OCI-LY3 (cell line): ENCODE data around the gene HYLS1.

Experiments
- H2AFZ ChIP-seq: fragments of 200-600, 300-600 bp; shearing (Covaris generic); 2 replicates; pipeline ENCODE4 v1.6.0; 2014; ENCODE audit warnings: antibody characterized with exemption, low read depth, low read length
- H3K27ac ChIP-seq: fragments of 200-600, 300-600 bp; sonication (generic); 2 replicates; pipeline ENCODE4 v1.5.1; 2014; ENCODE audit warnings: mild to moderate bottlenecking, low read length, moderate library complexity, mixed read lengths
- H3K27me3 ChIP-seq: fragments of 200-600, 300-600 bp; sonication (generic); 2 replicates; pipeline ENCODE4 v1.6.1; 2014; ENCODE audit warnings: low read depth, low read length, mixed read lengths
- H3K36me3 ChIP-seq: fragments of 200-600, 300-600 bp; sonication (generic); replicated peaks from 2 replicates; pipeline ENCODE3; 2014; ENCODE audit warnings: low read depth, low read length, mixed read lengths
- H3K4me1 ChIP-seq: fragments of 300-600, 200-600 bp; sonication (generic); 2 replicates; pipeline ENCODE4 v1.6.1; 2014; ENCODE audit warnings: low read length, mixed read lengths
- H3K4me2 ChIP-seq: fragments of 200-600, 300-600 bp; sonication (generic); 2 replicates; pipeline ENCODE4 v1.6.1; 2014; ENCODE audit warnings: low read length, mixed read lengths
- H3K4me3 ChIP-seq: fragments of 300-600, 200-600 bp; sonication (generic); 2 replicates; pipeline ENCODE4 v1.5.1; 2014; ENCODE audit warnings: antibody characterized with exemption, mild to moderate bottlenecking, low read length, moderate library complexity
- H3K79me2 ChIP-seq: fragments of 300-600, 200-600 bp; shearing (Covaris generic); 2 replicates; pipeline ENCODE4 v1.6.1; 2014; ENCODE audit warnings: mild to moderate bottlenecking, low read length, mixed read lengths
- H3K9ac ChIP-seq: fragments of 300-600, 200-600 bp; shearing (Covaris generic); 2 replicates; pipeline ENCODE4 v1.6.0; 2014; ENCODE audit warnings: mild to moderate bottlenecking, low read length, moderate library complexity
- H3K9me3 ChIP-seq: fragments of 200-600, 300-600 bp; shearing (Covaris generic); 2 replicates; pipeline ENCODE4 v1.6.1; 2014; ENCODE audit warnings: low read length, mixed read lengths; ENCODE audit not compliant: insufficient read depth
- H4K20me1 ChIP-seq: fragments of 200-600, 300-600 bp; sonication (generic); 2 replicates; pipeline ENCODE4 v1.6.1; 2016; ENCODE audit warnings: low read length, mixed read lengths; ENCODE audit not compliant: insufficient read depth
- EZH2phosphoT487 ChIP-seq: fragments of 200-600 bp; shearing (Covaris generic); IDR thresholded peaks from 2 replicates; pipeline ENCODE4 v1.6.1; 2018; ENCODE audit warnings: antibody characterized with exemption, mixed run types, low read depth
- TF ChIP-seq, protein P1 (sequence below): fragments of 200-600, 300-600 bp; sonication (generic); IDR thresholded peaks from 2 replicates; pipeline ENCODE4 v1.5.1; 2014; ENCODE audit warnings: antibody characterized with exemption, low read length, low read depth

HYLS1 gene

DNA sequence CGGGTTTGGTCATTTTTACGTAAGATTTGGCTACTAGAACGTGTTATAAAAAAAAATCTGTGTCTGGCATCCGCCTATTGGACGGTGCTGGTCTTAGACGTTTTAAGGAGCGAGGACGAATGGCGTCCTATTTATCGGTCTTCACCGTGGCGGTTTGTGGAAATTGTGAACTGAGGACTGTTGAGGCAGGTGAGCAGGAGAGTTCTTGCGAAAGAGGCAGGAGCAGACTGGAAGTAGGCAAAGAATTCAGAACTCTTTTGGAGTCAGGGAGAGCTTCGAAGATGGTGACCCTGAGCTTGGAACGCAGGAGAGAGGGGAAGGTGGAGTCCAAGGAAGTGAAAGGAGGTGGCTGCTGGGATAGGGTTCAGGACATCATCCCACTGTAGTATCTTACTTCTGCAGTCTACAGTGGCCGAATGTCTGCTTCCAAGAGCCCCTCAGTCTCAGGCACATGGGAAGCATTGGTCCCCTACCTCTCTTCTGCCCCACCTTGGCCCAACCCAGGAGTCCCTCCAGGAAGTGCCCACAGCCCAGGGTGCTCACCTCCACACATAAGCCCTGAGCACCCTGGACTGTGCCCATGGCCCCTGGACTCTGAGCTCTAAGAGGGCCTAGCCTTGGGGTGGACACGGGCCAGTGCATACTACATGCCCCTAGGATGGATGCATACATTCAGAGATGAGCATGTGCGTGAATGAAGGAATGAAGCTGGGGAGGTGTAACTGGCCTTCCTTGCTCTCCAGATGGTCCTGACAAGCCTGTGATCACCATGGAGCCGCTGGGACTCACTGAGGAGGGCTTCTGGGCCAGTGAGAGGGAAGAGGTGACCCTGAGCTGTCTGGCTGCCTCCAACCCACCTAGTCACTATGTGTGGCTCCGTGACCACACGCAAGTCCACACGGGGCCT is 62.1 kb downstream of the HYLS1 start:
- Histone ChIP-seq H4K20me1 (no peaks in the 10 kb centered on the region), H3K36me3 (no peaks in the 10 kb centered on the region), H3K27ac (no peak overlapping the region), H3K4me1 (no peaks in the 10 kb centered on the region), H3K4me2 (no peak overlapping the region), H3K4me3 (no peak overlapping the region), H3K9me3 (no peaks in the 10 kb centered on the region), H3K27me3 (no peaks in the 10 kb centered on the region), H3K9ac (no peak overlapping the region), H3K79me2 (no peaks in the 10 kb centered on the region), H2AFZ (no peak overlapping the region)
- TF ChIP-seq, protein P1, sequence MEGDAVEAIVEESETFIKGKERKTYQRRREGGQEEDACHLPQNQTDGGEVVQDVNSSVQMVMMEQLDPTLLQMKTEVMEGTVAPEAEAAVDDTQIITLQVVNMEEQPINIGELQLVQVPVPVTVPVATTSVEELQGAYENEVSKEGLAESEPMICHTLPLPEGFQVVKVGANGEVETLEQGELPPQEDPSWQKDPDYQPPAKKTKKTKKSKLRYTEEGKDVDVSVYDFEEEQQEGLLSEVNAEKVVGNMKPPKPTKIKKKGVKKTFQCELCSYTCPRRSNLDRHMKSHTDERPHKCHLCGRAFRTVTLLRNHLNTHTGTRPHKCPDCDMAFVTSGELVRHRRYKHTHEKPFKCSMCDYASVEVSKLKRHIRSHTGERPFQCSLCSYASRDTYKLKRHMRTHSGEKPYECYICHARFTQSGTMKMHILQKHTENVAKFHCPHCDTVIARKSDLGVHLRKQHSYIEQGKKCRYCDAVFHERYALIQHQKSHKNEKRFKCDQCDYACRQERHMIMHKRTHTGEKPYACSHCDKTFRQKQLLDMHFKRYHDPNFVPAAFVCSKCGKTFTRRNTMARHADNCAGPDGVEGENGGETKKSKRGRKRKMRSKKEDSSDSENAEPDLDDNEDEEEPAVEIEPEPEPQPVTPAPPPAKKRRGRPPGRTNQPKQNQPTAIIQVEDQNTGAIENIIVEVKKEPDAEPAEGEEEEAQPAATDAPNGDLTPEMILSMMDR: no peak
- TF ChIP-seq EZH2phosphoT487: no peak

GRCh38 chr11:125950178-125950490 is 62.7 kb downstream of the HYLS1 start:
- Histone ChIP-seq H3K9ac (no peak overlapping the region), H3K9me3 (no peaks in the 10 kb centered on the region), H3K4me2 (no peak overlapping the region), H2AFZ (no peak overlapping the region), H3K36me3 (no peaks in the 10 kb centered on the region), H4K20me1 (no peaks in the 10 kb centered on the region), H3K4me1 (no peaks in the 10 kb centered on the region), H3K27me3 (no peaks in the 10 kb centered on the region), H3K4me3 (no peak overlapping the region), H3K79me2 (no peaks in the 10 kb centered on the region), H3K27ac (no peak overlapping the region)
- TF ChIP-seq EZH2phosphoT487: no peak
- TF ChIP-seq, protein P1: no peak
